Activated B cell treated with CpG ODN at 0.5 μM for 24 hours (primary cell): ENCODE data around the gene SLC25A42. TPM values are rescaled to one million over a fixed set of nuclear protein-coding genes. Genes with fewer than 3 reads are reported as not detected.

Source experiments
- ATAC-seq: fragments of 200-7000 bp; cut with Tn5 transposase; one replicate; pipeline ENCODE4 v1.10.0; 2021; ENCODE audit warnings: low read depth, mild to moderate bottlenecking, moderate library complexity
- CTCF ChIA-PET: fragments of 350-600 bp; sonication (Branson Sonifier 250); formaldehyde crosslinking; loops from one replicate; lab custom pipeline; 2021; ENCODE audit warnings: antibody characterized with exemption; lab: Charles Lee
- POLR2A ChIA-PET: fragments of 350-600 bp; sonication (Branson Sonifier 250); formaldehyde crosslinking; loops from one replicate; lab custom pipeline; 2021; ENCODE audit warnings: antibody characterized with exemption; lab: Charles Lee
- DNase-seq: peaks from one replicate; pipeline ENCODE4 v3.0.0; 2022
- H3K27ac Mint-ChIP-seq: one replicate; pipeline ENCODE4 v1.8.0; 2020; ENCODE audit warnings: mixed read lengths
- H3K27me3 Mint-ChIP-seq: one replicate; pipeline ENCODE4 v1.8.0; 2021; ENCODE audit warnings: mixed read lengths
- H3K36me3 Mint-ChIP-seq: one replicate; pipeline ENCODE4 v1.8.0; 2021; ENCODE audit warnings: low read depth, mixed read lengths
- H3K4me1 Mint-ChIP-seq: one replicate; pipeline ENCODE4 v1.8.0; 2021; ENCODE audit warnings: mixed read lengths
- H3K4me3 Mint-ChIP-seq: one replicate; pipeline ENCODE4 v1.8.0; 2020; ENCODE audit warnings: mild to moderate bottlenecking, mixed read lengths
- H3K9me3 Mint-ChIP-seq: one replicate; pipeline ENCODE4 v1.8.0; 2020; ENCODE audit warnings: mixed read lengths
- CTCF ChIP-seq: fragments of 200-600 bp; IDR thresholded peaks from one replicate; pipeline ENCODE4 v1.8.0; 2022; ENCODE audit warnings: antibody characterized with exemption, mild to moderate bottlenecking
- intact Hi-C: fragments of 100-400 bp; cut with micrococcal nuclease; formaldehyde crosslinking; loops from one replicate; pipeline ENCODE4 v1.15.1; 2024
- total RNA-seq: library from RNA; stranded (reverse); gene quantifications from 2 replicates; pipeline ENCODE4 v1.2.3, GENCODE V29; 2022

SLC25A42 gene
- total RNA-seq, 1 donor from 2014 or later: 17.5 TPM

DNA sequence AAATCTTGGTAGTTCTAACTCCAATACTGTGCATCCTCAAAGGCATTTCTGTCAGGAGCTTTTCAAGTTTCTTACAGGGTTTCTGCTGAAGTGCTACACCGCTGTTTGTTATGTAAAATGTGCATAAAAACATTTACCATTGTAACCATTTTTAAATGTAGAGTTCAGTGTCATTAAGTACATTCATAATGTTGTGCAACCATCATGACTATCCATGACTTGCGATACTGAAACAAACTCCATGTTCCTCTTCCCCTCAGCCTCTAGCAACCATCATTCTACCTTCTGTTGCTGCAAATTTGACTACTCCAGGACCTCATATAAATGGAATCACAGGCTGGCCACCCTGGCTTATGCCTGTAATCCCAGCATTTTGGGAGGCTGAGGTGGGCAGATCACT, 14.4 kb upstream of the SLC25A42 start:
- no peak for ATAC-seq
- no peaks in the 10 kb centered on the region for H3K9me3 Mint-ChIP-seq
- H3K27me3 Mint-ChIP-seq: no peaks in the 10 kb centered on the region
- DNase-seq: no peak
- POLR2A ChIA-PET: interaction anchor here (0.7 kb wide), 1 partner anchor 324 kb away, joined by 10 read pairs; no protein-coding TSS in a partner anchor
- intact Hi-C loops: no loop called here
- no peak for TF ChIP-seq CTCF
- no peaks in the 10 kb centered on the region for H3K4me1 Mint-ChIP-seq
- no peak overlapping the region for H3K4me3 Mint-ChIP-seq
- no peak overlapping the region for H3K27ac Mint-ChIP-seq
- peaks cover 65% of the 10 kb centered on the region for H3K36me3 Mint-ChIP-seq
- CTCF ChIA-PET: no interaction called here

DNA sequence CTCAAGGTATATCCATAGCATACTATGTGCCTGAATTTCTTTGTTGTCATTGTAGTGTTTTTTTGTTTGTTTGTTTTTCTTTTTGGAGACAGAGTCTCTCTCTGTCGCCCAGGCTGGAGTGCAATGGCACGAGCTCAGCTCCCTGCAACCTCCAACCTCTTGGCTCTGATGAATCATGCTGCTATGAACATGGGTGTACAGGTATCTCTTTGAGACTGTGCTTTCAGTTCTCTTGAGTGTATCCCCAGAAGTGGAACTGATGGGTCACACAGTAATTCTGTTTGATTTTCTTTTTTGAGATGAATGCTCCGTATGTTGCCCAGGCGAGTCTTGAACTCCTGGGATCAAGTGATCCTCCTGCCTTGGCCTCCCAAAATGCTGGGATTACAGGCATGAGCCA, 13.7 kb upstream of the SLC25A42 start:
- Mint-ChIP-seq H3K27ac (no peak overlapping the region), H3K9me3 (no peaks in the 10 kb centered on the region)
- CTCF ChIA-PET: interaction anchor here (1.2 kb wide), 1 partner anchor 125 kb away, joined by 3 read pairs; no protein-coding TSS in a partner anchor

DNA sequence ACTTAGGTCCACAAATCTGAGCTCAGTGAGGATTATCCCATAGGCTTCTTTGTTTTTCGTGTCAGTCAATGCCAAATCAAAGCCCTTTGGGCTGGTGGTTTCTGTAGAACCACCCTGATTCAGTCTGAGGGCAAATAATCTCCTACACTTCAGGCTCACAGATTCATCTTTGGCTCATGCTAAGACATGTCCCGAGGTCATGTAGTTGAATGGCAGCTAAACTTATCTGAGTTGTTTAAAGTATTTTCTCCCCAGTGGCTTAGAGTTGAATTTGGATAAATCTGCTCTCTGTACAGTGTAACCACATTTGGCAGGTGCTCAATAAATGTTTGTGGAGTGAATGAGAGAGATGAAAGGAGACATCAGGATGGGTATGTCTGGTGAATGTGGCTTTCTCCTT, 13.1 kb upstream of the SLC25A42 start:
- H3K36me3 Mint-ChIP-seq: peaks cover 67% of the 10 kb centered on the region
- TF ChIP-seq CTCF: no peak
- DNase-seq (no peak), ATAC-seq (no peak)
- intact Hi-C loops: no loop called here
- POLR2A ChIA-PET: no interaction called here
- no peak overlapping the region for H3K27ac Mint-ChIP-seq
- H3K4me1 Mint-ChIP-seq: no peaks in the 10 kb centered on the region
- no peaks in the 10 kb centered on the region for H3K27me3 Mint-ChIP-seq
- CTCF ChIA-PET: interaction anchor here (1.0 to 1.2 kb wide), 3 partner anchors 93 to 175 kb away, joined by 3 read pairs; no protein-coding TSS in a partner anchor
- H3K4me3 Mint-ChIP-seq: no peak overlapping the region
- H3K9me3 Mint-ChIP-seq: no peaks in the 10 kb centered on the region

More for the DNA sequence above, 13.7 kb upstream of the SLC25A42 start:
- H3K4me3 Mint-ChIP-seq: no peak overlapping the region
- H3K36me3 Mint-ChIP-seq: peaks cover 64% of the 10 kb centered on the region
- TF ChIP-seq CTCF: no peak
- H3K4me1 Mint-ChIP-seq: no peaks in the 10 kb centered on the region
- intact Hi-C loops: no loop called here
- no peaks in the 10 kb centered on the region for H3K27me3 Mint-ChIP-seq
- DNase-seq: no peak
- ATAC-seq: no peak
- POLR2A ChIA-PET: no interaction called here

DNA sequence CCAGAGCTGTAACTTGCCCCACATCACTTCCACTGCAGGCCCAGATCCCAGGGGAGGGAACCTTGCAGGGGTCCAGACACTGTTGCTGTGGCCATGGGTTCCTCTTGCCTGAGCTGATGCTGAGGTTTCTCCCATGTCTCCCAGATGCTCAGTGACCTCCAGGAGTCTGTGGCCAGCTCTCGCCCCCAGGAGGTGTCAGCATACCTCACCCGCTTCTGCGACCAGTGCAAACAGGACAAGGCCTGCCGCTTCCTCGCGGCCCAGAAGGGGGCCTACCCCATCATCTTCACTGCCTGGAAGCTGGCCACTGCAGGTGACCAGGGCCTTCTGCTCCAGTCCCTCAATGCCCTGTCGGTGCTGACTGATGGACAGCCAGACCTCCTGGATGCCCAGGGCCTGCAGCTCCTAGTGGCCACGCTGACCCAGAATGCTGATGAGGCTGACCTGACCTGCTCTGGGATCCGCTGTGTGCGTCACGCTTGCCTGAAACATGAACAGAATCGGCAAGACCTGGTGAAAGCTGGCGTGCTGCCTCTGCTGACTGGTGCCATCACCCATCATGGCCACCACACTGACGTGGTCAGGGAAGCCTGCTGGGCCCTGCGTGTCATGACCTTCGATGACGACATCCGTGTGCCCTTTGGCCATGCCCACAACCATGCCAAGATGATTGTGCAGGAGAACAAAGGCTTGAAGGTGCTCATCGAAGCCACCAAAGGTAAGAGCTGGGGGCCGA, 12.1 kb upstream of the SLC25A42 start:
- Mint-ChIP-seq H3K27me3 (no peaks in the 10 kb centered on the region), H3K4me1 (no peaks in the 10 kb centered on the region), H3K4me3 (no peak overlapping the region), H3K36me3 (peaks cover 68% of the 10 kb centered on the region), H3K27ac (no peak overlapping the region), H3K9me3 (no peaks in the 10 kb centered on the region)
- ChIA-PET CTCF (interaction anchor here (1.0 to 2.1 kb wide), 6 partner anchors 12 to 174 kb away, joined by 3 to 7 read pairs (median 3); partner anchors contain the start of gene SLC25A42), POLR2A (no interaction called here)
- intact Hi-C loops: no loop called here
- no peak for TF ChIP-seq CTCF
- ATAC-seq: no peak
- DNase-seq: no peak

DNA sequence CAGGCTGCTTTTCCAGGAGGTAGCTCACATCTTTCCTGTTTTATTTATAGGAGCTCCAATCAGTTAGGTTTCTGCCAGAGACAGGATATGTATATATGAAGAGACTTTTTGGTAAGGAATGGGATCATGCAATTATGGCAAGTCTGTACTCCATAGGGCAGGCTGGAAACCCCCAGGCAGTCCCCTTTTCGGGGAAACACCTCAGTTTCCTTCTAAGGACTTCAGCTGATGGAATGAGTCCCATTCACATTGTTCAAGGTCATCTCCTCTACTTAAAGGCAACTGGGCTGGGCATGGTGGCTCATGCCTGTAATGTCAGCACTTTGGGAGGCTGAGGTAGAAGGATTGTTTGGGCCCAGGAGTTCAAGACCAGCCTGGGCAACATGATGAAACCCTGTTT, 10.9 kb upstream of the SLC25A42 start:
- intact Hi-C loops: loop anchor here (1.0 kb wide), 3 partner anchors 57 to 122 kb away; no protein-coding TSS in a partner anchor
- peaks cover 71% of the 10 kb centered on the region for H3K36me3 Mint-ChIP-seq
- H3K4me1 Mint-ChIP-seq: no peaks in the 10 kb centered on the region
- no peak overlapping the region for H3K4me3 Mint-ChIP-seq
- no peak for DNase-seq
- ChIA-PET CTCF (interaction anchor here (1.0 to 2.4 kb wide), 6 partner anchors 10 to 122 kb away, joined by 3 to 10 read pairs (median 4); partner anchors contain the start of genes MEF2B and SLC25A42), POLR2A (no interaction called here)
- no peak for ATAC-seq
- no peaks in the 10 kb centered on the region for H3K27me3 Mint-ChIP-seq
- H3K27ac Mint-ChIP-seq: no peak overlapping the region
- no peak for TF ChIP-seq CTCF
- H3K9me3 Mint-ChIP-seq: no peaks in the 10 kb centered on the region
